ENCODE measurements around the gene CRIP1. TPM values are rescaled to one million over a fixed set of nuclear protein-coding genes. Genes with fewer than 3 reads are reported as not detected.

Gene CRIP1
- total and polyA plus RNA-seq, 2 experiments from 2014 or later, result 0.80 to 8.4 TPM

DNA sequence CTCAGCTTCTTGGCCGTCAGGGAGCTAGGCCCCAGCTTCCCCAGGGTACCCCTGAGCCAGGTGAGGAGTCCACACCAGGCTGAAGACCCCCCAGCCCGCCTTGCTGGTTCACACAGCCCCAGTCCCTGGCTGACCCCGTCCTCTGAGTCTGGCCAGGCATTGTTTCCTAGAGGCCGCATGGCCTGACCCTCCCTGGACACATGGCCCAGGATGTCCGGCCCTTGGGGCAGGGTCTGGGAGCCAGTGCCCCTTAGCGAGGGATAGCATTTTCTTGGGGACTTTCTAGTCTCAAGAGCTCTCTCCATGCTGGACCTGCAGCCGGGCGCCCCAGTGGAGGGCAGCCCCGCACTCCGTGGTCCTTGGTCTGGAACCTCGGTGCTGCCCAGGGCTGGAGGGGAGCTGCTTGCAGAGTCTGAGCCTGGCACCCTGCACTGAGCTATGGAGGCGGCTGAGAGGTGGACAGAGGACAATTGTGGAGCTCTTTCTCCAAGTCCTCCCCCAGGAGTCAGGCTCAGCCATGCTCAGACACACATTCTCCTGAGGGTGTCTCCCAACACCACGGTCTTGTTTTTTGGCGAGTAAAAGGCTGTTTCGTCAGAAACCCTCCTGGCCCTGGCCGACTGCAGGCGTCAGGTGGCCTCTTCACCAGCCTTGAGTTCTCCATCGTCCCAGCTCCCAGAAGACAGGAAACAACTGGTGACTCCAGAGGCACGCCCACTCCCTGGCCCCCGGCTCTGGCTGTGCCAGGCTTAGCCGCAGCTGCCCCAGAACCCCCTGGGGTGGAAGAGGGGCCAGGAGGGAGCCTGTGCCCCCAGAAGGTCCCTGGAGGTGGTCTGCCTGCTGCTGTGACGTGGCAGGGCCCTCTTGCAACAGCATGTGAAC is 29.7 kb upstream of the CRIP1 start (continued):
- TF ChIP-seq ZNF114 (CRISPR knock-in tag; IDR thresholded peaks at IDR 0.05), result no peak

DNA sequence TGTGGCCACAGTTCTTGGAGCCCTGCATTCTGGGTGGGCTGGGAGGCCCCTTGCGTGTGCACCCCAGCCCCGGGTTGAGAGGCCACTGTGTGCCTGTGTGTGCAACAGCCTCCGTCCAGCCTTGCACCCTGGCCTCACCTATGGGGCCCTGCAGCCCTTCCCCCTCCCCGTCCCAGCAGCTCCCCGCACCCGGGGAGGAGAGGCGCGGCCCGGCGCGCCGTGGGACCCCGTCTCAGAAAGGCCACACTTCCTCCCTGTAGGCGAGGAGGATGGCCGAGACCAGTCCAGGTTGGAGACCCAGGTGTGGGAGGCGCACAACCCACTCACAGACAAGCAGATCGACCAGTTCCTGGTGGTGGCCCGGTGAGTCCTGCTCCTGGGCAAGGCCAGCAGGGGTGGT is 28.7 kb upstream of the CRIP1 start:
- ATAC-seq, result no peak
- H3K36me3 ChIP-seq (ENCODE audit: insufficient read depth), result 0 out of 2 replicates have a peak, but pooled peaks cover 3% of the 10 kb centered on the region

More for the DNA sequence above, 28.7 kb upstream of the CRIP1 start:
- no peak for TF ChIP-seq JUNB (IDR thresholded peaks at IDR 0.05; ENCODE audit: unreplicated experiment)
- TF ChIP-seq ZNF114 (CRISPR knock-in tag; IDR thresholded peaks at IDR 0.05), result no peak
- TF ChIP-seq, protein P1, sequence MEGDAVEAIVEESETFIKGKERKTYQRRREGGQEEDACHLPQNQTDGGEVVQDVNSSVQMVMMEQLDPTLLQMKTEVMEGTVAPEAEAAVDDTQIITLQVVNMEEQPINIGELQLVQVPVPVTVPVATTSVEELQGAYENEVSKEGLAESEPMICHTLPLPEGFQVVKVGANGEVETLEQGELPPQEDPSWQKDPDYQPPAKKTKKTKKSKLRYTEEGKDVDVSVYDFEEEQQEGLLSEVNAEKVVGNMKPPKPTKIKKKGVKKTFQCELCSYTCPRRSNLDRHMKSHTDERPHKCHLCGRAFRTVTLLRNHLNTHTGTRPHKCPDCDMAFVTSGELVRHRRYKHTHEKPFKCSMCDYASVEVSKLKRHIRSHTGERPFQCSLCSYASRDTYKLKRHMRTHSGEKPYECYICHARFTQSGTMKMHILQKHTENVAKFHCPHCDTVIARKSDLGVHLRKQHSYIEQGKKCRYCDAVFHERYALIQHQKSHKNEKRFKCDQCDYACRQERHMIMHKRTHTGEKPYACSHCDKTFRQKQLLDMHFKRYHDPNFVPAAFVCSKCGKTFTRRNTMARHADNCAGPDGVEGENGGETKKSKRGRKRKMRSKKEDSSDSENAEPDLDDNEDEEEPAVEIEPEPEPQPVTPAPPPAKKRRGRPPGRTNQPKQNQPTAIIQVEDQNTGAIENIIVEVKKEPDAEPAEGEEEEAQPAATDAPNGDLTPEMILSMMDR (conservative IDR thresholded peaks at IDR 0.05; ENCODE audit: low read depth in 2 of 2), result no peak
- no peak for TF ChIP-seq EZH2phosphoT487 (IDR thresholded peaks at IDR 0.05; ENCODE audit: unreplicated experiment)
- no peak for TF ChIP-seq ZNF331 (CRISPR knock-in tag; IDR thresholded peaks at IDR 0.05; ENCODE audit: low read depth)
- no peak for TF ChIP-seq POLR2AphosphoS5 (IDR thresholded peaks at IDR 0.05; ENCODE audit: low read depth)
- TF ChIP-seq, protein P2, sequence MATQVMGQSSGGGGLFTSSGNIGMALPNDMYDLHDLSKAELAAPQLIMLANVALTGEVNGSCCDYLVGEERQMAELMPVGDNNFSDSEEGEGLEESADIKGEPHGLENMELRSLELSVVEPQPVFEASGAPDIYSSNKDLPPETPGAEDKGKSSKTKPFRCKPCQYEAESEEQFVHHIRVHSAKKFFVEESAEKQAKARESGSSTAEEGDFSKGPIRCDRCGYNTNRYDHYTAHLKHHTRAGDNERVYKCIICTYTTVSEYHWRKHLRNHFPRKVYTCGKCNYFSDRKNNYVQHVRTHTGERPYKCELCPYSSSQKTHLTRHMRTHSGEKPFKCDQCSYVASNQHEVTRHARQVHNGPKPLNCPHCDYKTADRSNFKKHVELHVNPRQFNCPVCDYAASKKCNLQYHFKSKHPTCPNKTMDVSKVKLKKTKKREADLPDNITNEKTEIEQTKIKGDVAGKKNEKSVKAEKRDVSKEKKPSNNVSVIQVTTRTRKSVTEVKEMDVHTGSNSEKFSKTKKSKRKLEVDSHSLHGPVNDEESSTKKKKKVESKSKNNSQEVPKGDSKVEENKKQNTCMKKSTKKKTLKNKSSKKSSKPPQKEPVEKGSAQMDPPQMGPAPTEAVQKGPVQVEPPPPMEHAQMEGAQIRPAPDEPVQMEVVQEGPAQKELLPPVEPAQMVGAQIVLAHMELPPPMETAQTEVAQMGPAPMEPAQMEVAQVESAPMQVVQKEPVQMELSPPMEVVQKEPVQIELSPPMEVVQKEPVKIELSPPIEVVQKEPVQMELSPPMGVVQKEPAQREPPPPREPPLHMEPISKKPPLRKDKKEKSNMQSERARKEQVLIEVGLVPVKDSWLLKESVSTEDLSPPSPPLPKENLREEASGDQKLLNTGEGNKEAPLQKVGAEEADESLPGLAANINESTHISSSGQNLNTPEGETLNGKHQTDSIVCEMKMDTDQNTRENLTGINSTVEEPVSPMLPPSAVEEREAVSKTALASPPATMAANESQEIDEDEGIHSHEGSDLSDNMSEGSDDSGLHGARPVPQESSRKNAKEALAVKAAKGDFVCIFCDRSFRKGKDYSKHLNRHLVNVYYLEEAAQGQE (IDR thresholded peaks at IDR 0.05; ENCODE audit: unreplicated experiment), result no peak
- no peak for TF ChIP-seq STAT1 (IDR thresholded peaks at IDR 0.05; ENCODE audit: unreplicated experiment)
- Histone ChIP-seq H3K9me2 (ENCODE audit: insufficient read depth) (no peaks in the 10 kb centered on the region), H4K20me1 (replicated peaks; ENCODE audit: insufficient read depth) (peaks cover 8% of the 10 kb centered on the region; the same call in 1 of the 2 replicates), H3K4me3 (no peak overlapping the region), H2AFZ (no peak overlapping the region), H3K27ac (ENCODE audit: low read depth) (no peak overlapping the region; the same call in 1 of the 2 replicates), H3K4me1 (ENCODE audit: insufficient read depth) (no peaks in the 10 kb centered on the region), H3F3A (replicated peaks; ENCODE audit: low read depth) (0 out of 2 replicates have a peak, but pooled peaks cover 7% of the 10 kb centered on the region), H3K4me2 (no peak overlapping the region), H3K27me3 (ENCODE audit: insufficient read depth) (no peaks in the 10 kb centered on the region), H3K79me2 (replicated peaks; ENCODE audit: insufficient read depth) (no peaks in the 10 kb centered on the region)
- no peak for DNase-seq (ENCODE audit: low spot score)
- Mint-ChIP-seq H3K4me1 (no peaks in the 10 kb centered on the region), H3K4me3 (no peak overlapping the region), H3K27ac (no peak overlapping the region), H3K36me3 (ENCODE audit: low read depth) (peaks cover 42% of the 10 kb centered on the region), H3K9me3 (no peaks in the 10 kb centered on the region; the same call in 2 of the 3 replicates), H3K27me3 (ENCODE audit: insufficient read depth, low read depth, poor library complexity) (peaks cover 13% of the 10 kb centered on the region)

Measured in GM23338 (cell line).